Islet of Langerhans (tissue), 1 donor: Measurements from ENCODE around the gene MCTS1.
A peak's percentile ranks its signal among the peaks of the same experiment; 100 is the strongest.
"Not testable (repeated sequence)": the region's sequence is repeated elsewhere in the genome, so short reads cannot be mapped to it uniquely, and the experiment has no call there.

Experiments used
- FAIRE-seq: peaks from one replicate; lab custom pipeline; 2011; peaks lifted over from hg19 to GRCh38; lab: Jason Lieb, UNC

MCTS1 gene, protein sequence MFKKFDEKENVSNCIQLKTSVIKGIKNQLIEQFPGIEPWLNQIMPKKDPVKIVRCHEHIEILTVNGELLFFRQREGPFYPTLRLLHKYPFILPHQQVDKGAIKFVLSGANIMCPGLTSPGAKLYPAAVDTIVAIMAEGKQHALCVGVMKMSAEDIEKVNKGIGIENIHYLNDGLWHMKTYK

DNA sequence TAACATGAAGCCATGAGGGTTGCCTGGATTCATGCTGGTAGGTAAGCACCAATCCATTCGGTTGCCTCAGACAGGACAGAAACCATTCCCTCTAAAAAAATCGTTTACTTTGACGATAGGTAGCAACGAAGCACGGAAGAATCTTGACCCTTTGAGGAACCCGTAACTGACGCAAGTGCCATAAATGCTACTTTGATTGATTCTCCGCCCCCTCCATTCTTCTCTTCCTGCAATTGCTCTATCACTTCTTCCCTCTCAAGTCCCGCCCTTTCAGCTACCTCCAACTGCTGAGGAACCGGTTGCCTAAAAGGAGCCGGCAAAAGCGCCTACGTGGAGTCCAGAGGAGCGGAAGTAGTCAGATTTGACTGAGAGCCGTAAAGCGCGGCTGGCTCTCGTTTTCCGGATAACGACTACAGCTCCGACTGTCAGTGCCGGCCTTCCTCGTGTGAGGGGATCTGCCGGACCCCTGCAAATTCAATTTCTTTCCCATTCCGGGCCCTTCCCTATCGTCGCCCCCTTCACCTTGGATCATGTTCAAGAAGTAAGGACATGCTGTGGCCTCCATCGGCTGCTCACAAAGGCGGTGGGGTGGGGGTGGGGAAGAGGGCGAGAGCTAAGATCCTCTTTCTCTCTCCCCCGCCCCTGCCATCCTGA lies at the start of gene MCTS1:
TSS of gene MCTS1 (plus strand) at position 395 of the 654 bp plus-strand sequence. CDS start at position 531, 136 bp downstream.
- peak; percentile 94 for FAIRE-seq

- no peak for FAIRE-seq
Measured at GRCh38 chrX:120556251-120556650, 47.6 kb upstream of the MCTS1 start.

GRCh38 chrX:120559804-120560203 lies 44.1 kb upstream of the MCTS1 start:
- FAIRE-seq: peak; percentile 5

DNA sequence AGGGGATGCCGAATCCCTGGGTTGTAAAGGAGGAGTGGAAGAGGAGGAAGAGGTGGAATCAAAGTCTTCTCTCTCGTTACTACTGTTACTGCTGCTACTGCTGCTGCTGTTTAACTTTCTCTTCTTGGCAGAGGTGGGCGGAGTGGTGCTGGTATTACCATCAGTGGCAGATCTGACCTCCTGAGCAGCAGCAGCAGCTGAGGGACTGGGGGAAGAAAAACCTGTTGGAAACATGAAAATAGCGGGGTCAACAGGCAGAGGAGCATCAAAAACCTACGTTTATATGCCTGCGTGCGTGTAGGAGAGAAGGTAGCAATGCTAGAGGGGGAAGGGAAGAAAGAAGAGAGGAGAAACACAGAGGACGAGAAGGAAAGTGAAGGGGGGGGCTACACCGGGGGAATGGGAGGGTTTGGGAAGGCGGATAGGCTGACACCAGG lies 43.5 kb upstream of the MCTS1 start:
- no peak for FAIRE-seq

- no peak for FAIRE-seq
Measured at GRCh38 chrX:120560842-120561633, 42.9 kb upstream of the MCTS1 start, which contains the start of gene CUL4B. TSS of gene CUL4B (minus strand) at chrX:120560962. CDS start at chrX:120560638, 324 bp downstream.

- no peak for FAIRE-seq
Measured at GRCh38 chrX:120561634-120562568, 42.0 kb upstream of the MCTS1 start.

DNA sequence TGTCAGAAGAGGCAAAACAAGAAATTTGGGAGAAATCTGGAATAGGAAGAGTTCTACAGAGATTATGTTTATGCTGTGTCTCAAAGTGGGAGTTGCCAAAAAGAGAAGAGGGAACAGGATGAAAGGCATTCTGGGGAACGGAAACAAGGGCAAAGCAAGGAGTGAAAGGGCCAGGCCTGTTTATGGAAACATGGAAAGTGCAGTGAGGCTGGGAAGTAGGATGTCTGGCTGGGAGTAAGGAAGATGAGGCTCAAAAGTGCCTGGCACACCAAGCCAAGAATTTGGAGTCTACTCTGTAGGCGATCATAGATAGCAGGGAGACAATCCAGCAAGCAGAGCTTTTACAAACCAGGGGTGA lies 41.4 kb upstream of the MCTS1 start:
- no peak for FAIRE-seq

DNA sequence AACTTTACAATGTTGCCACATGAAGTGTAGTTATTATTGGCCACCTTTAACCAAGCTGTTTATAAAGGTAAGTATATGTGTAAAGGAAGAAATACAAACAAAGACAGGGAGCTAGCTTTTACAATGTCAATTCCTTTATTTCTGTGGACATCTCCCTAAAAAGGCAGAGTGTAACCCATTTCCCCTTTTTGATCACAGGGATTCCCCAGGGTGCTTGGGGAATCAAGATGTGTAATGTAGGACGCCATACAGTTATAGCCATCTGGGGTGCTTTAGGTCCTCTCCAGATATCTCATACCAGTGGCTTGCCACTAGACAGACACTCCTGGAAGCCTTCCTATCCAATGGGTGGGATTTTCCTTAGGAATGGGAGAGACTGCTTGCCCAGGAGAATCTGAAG lies 39.0 kb upstream of the MCTS1 start:
- FAIRE-seq: no peak

DNA sequence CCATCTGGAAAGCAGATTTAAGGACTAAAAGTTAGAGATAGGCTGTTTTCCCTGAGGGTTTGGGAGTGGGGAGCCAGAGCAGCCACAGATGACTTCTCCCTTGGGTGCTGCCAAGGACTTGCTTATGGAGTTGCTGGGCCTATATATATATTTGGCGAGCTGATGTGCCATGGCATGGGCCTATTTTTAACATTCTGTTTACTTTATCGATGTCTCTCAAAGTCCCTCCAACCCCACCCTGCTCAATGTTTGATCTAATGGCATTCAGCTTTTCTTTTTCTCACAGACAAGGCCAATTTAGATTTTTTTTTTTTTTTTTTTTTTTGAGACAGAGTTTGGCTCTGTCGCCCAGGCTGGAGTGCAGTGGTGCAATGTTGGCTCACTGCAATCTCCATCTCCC lies 37.1 kb upstream of the MCTS1 start:
- no peak for FAIRE-seq

DNA sequence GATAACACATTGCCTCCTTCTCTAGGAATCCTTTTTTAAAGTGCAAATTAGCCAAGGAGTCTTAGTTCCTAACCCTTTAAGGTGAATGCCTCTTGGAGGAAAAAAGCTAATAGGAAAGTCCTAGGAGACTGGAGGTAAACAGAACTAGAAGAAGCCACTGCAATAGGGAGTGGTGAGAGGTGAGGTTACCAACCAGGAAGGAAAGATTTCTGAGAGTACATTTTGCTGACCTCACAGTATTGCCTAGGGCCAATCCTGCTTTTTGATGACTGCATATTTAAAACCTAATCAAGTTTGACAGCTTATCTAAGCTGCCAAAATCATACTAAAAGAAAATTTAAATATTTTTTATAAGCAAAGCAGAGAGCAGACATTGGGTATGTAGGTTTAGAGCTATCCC lies 35.9 kb upstream of the MCTS1 start:
- FAIRE-seq: peak; percentile 79

- no peak for FAIRE-seq
Measured at GRCh38 chrX:120568609-120569008, 35.3 kb upstream of the MCTS1 start.

GRCh38 chrX:120570011-120570600 lies 33.8 kb upstream of the MCTS1 start:
- no peak for FAIRE-seq

DNA sequence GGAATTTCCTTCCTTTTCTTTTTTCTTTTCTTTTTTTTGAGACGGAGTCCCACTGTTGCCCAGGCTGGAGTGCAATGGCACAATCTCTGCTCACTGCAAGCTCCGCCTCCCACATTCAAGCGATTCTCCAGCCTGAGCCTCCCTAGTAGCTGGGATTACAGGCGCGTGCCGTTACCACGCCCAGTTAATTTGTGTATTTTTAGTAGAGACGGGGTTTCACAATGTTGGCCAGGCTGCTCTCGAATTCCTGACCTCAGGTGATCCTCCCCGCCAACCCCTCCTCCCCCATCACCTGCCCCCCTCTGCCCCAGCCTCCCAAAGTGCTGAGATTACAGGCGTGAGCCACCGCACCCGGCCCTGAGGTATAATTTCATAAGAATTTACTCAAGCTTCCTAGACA lies 30.1 kb upstream of the MCTS1 start:
- FAIRE-seq: not testable (repeated sequence)

GRCh38 chrX:120575379-120576114 lies 28.4 kb upstream of the MCTS1 start:
- FAIRE-seq: no peak

GRCh38 chrX:120585702-120586101 lies 18.2 kb upstream of the MCTS1 start:
- no peak for FAIRE-seq

DNA sequence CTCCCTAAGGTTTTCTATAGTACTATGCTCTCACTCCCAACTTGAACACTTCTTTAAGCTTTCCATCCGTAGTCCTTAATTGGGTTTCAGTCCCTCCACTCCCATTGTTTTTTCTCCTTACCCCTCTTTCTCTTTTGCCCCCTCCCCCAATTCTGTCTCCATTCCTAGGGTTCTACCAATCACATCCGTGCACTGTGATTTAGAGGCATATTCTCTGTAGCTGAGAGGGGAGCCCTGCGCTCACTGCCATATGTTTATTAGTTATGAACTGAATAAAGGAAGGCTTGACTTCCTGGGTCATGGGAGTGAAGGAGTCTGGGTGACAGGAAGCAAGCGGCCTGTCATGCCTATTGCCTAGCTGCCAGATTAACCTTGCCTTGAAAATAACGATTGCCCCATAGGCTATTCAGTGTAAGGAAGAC lies 471 bp downstream of the MCTS1 start:
- FAIRE-seq: no peak

GRCh38 chrX:120612086-120612485 lies 8.2 kb downstream of the MCTS1 start:
- no peak for FAIRE-seq

DNA sequence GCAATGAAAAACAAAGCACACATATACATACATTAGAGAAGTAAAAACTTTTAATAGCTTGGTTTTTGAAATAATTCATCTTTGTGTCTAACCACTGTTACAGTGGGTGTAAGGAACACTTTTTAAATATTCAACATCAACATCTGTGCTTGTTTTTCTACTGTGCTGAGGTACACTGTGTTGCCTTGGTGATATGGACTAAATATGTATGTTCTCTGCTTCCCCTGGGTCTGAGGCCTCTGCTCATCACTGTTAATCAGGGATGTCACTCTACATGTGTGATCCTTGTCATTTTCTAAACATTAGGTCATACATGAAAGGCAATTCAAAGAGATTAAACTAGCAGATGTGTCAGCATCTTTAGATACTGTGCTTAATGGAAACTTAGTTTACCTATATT lies 10.9 kb downstream of the MCTS1 start:
- no peak for FAIRE-seq

- no peak for FAIRE-seq
Measured at GRCh38 chrX:120617996-120618630, 14.2 kb downstream of the MCTS1 start.

- no peak for FAIRE-seq
Measured at GRCh38 chrX:120625371-120625770, 21.5 kb downstream of the MCTS1 start.
